GM18517 (cell line): ENCODE data around the gene LEF1.

Experiments used
- ATAC-seq: cut with Tn5 transposase; IDR thresholded peaks from one replicate; pipeline ENCODE4 v1.9.1; 2021; ENCODE audit warnings: mild to moderate bottlenecking, moderate library complexity; ENCODE audit not compliant: unreplicated experiment

LEF1 gene

DNA sequence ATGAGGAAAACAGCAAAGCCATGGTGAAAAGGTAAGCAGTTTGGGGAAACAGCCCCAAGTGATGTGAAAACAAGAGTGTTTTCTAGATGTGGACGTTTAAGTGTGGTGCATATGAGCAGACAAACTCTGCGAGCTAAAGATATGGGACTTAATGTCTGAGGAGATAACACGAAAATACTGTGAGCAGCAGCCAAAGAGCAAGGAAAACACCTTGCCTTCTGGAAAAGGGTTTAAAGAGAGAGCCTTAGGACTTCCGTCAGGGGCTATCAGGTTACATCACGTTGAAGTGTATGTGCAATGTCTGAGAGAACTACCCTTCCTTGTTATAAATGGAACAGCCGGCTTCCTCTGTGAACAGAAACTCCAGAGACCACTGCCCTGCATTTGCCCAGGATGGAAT lies 54.2 kb downstream of the LEF1 start:
- ATAC-seq, result no peak

DNA sequence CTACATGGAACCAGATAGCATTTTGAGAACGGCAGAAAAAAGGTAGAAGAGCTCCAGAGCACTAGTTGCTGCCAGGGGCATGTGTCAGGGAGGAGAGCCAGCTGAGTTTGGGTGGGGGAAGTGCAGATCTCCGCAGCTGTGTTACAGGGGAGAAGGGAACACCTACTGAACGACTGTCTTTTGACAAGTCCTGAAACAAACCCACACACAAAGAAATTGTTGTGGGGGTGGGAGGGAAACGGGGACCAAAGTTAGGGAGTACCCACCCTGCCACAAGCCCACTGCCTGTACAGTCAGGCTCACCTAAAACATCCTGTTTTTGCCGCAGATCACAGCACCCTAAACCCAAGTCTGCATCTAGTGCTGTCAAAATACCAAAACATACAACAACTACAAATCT lies 55.5 kb downstream of the LEF1 start:
- no peak for ATAC-seq

DNA sequence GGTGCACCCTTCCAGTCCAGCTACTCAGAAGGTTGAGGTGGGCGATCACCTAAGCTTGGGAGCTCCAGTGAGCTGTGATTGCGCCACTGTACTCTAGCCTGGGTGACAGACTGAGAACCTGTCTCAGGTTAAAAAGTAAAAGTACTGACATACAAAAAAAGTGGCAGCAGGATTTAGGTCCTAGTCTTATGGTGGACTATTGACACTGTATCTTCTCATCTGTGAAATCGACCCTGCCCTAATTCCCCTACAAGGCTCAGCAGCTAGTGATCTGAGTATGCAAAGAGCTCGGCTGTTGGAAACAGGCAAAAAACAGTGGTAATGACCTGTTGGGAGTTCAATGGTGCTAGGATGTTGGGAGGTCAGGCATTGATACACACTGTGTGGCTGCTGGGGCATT lies 57.0 kb downstream of the LEF1 start:
- no peak for ATAC-seq

DNA sequence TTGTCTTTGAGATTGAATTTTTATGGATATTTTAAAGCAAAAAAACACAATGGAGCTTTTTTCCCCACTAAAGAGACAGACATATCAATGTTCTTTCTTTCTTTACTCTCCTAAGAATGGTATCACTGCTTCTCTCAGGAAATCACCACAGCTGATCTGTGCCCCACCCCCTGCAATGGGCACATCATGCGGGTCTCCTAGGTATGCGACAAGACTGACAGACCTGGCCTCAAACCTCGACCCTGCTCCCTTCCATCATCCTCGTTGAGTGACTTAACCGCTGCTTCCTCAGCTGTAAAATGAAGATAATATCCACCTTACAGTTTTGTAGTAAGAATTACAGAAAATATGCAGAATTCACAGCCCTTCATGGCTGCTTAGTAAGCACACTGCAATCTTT lies 58.3 kb downstream of the LEF1 start:
- peak; percentile 6 for ATAC-seq

DNA sequence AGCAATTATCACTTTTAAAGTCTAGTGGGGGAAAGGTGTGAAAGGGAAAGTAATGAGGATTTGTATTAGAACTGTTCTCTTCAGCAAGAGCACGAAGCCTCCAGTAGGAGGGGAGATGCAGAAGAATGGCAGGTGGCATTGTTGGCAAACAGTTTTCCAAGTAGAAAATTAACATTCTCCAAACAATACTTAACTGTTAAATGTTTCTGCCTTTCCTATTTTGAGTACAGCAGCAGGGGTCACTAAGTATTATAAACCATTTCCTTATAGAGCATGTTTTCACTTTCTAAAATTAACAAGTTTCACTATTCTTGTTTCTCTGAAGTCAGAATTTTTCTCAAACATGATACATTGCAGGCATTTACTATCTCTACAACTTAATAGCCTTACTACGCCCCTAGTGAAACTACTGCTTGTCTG lies 58.7 kb downstream of the LEF1 start:
- peak; percentile 89 for ATAC-seq

GRCh38 chr4:108109111-108109510 lies 59.6 kb downstream of the LEF1 start:
- no peak for ATAC-seq

DNA sequence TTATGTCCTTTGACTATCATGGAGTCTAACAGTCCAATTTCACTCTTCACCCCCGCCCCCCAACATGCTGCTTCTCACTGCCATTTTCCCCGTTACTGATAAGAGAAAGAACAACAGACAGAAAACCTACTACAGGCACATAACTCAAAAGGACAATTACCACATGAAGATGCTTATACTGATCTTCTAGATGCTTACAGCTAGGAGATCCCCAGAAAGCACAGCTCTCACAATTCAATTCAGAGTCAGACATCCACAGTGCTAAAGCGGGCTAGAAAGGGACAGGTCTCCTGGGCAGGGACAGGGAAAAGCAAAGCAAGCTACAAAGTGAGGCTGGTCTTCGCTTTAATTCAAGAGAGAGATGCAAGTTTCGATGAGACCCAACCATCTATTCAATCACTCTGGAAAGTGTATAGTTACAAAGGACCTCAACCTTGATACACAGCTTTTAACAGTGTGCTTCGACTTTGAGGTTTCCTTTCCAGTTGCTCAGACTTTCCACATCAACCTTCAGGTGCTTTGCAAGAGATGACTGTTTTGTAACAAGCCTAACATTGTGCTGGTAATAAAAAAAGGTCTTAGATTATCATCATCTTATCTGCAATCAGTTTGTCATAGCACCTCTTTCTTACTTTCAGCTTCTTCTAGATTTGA lies 60.9 kb downstream of the LEF1 start:
- ATAC-seq, result no peak

- ATAC-seq, result no peak
These were observed 61.6 kb downstream of the LEF1 start for GRCh38 chr4:108107101-108107500.

GRCh38 chr4:108106186-108106585 lies 62.5 kb downstream of the LEF1 start:
- ATAC-seq, result no peak

DNA sequence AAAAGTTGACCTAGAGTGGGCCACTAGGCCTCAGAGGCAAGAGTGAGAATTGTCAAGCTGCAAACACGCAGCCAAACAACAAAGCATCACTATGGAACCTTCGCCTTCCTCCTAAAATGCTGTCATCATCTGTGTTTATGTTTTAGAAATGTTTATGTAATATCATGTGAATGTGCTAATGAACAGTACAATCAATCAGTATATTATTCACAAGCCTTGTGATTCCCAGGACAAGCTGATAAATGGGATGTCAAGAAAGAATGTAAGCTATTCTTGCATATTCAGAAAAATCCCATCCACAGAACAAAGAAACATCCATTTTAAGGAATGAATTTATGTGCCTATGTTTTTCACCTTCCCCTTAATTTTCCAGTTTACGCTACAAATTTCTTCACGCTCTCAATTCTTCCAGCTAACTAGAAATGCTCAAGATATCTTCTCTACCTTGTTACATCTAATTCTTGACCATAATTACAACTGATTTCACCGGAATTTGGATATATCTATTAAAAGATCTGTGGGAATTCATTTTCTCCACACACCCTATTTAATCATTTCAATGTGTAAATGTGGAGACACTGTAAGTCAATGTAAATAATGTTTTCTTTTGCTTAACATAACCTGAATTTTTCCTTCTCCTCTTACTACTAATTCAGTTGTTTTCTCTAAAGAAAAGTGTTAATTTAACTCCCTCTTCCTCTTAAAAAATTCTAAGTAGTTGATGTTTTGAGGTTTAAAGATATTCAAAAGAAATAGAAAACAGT lies 65.5 kb downstream of the LEF1 start:
- ATAC-seq, result no peak

GRCh38 chr4:108100827-108101226 lies 67.9 kb downstream of the LEF1 start:
- no peak for ATAC-seq

DNA sequence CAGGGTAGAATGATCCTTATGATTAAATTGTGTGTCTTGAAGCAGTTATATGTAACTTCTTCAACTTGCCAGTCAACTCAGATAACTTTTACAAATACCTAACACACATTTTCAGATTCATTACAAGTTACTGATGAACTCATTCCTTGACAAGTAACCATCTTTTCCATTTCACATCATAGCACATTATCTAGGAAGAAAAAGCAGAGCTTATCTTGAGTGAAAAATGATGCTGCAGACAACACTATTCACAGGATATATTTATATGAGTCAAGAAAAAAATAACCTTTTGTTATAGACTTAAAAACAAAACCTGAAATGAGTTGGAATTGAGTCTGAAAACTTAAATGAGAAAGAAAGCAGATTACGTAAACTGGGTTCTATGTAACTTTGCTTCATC lies 68.9 kb downstream of the LEF1 start:
- ATAC-seq, result no peak

- no peak for ATAC-seq
These were observed 70.7 kb downstream of the LEF1 start for GRCh38 chr4:108097990-108098553.

DNA sequence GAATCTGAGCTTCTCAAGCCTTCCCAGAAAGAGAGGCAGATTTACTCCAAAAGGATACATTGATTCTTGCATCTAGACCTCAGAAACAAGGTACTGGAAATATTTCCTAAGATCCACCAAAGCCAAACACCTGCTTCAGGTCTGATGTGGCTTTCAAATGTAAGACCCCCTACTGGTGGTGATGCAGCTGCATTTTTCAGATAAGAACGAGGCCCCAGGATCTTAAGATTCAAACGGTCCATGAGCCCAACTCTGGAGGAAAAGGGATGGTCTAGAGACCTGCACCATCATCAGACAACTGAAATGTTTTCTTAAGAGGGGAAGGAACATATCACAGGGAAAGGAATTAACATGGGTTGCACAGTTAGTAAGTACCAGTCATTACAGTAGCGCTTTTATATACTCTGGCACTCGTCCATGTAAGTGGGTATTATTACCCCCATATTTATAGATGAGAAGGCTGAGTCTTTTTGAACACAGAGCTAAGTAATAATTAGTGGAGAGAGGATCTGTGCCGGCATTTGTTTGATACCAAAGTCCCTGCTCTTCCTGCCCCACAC lies 73.7 kb downstream of the LEF1 start:
- ATAC-seq, result no peak

GRCh38 chr4:108094131-108094530 lies 74.6 kb downstream of the LEF1 start:
- ATAC-seq, result no peak

DNA sequence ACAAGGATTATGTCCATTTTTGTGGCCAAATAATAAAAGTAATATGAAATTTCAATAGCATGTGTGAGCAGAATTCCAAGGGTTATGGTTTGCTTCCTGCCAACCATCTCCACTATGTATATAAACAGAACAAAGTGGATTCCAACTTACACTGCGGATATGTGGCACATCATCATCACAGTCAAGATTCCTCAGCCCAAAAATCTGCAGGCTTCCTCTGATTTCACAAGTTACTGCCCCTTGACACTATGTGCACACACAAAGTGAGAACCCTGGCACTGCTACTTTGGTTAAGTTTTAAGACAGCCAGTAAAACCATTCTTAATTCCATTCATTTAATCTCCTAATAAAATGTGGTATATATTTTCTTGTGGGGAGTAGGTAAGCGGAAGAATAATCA lies 76.4 kb downstream of the LEF1 start:
- no peak for ATAC-seq

DNA sequence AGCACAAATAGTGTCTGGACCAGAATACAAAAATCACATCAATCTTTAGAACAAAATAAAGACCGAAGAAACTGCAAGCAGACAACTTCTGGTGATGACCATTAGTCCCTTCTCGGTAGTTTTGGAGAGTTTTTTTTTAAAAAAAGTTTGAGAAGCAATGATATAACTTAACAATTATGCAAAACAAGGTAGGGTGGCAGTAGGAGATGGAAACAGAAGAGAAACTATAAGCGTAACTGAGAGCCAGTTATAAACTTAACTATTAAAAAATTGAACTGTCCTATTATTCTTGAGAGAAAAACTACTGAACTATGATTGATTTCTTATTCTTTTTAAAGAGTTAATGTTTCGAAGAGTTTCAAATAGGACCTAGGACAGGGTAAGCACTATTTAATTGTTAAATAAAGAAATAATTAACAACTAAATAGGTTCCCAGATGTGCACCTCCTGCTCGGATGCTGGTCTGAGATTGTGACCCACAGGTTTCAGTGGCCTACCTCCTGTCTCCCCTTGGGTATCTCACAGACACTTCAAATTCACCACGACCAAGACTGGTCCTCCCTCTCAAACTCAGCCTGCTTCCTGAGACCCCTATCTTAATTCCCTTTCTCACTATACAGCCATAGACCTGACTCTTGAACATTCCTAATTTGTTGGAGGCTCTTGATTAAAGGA lies 81.3 kb downstream of the LEF1 start:
- no peak for ATAC-seq

GRCh38 chr4:108081256-108081655 lies 87.5 kb downstream of the LEF1 start:
- ATAC-seq, result no peak

- ATAC-seq, result no peak
These were observed 88.0 kb downstream of the LEF1 start for GRCh38 chr4:108080747-108081146.

DNA sequence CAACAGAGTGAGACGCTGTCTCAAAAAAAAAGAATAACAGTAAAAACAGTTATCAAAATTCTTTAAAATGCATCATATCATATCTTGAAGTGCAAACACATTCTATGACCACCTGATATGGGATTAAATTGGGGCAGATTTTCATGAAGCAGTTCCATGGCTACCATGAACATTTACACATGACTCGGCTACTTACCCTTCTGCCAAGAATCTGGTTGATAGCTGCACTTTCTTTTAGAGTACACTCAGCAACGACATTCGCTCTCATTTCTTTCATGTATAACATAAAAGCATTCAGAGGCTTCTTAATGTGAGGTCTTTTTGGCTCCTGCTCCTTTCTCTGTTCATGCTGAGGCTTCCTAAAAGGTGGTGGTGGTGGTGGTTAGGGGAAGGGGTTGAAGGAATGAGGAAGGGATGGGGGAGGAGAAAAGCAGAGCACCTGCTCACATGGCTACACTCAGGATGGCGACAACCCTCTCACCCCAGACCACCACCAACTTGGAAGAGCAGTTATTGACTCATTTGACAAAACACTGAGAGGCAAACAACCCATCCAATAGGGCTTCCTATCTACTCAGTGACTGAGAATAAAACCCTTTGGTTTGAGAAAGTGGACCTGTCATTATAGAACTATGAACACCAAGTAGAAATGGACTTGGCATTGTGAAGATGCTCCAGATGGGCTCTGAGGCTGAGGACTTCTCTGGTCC lies 90.6 kb downstream of the LEF1 start:
- ATAC-seq, result no peak

GRCh38 chr4:108072300-108072699 lies 96.4 kb downstream of the LEF1 start:
- no peak for ATAC-seq
